Measurements from ENCODE around the gene MUC5AC. TPM values are rescaled to one million over a fixed set of nuclear protein-coding genes. Genes with fewer than 3 reads are reported as not detected.
"Not testable (repeated sequence)": the region's sequence is repeated elsewhere in the genome, so short reads cannot be mapped to it uniquely, and the experiment has no call there.

MUC5AC gene
- total and polyA plus RNA-seq, 2 donors (not counting 1 experiment from before 2014, with no cell fraction given), result not detected

- not testable (repeated sequence) for H3K9me3 ChIP-seq (ENCODE audit: control insufficient read depth, insufficient read depth, low read depth, low read length); DNase-seq (ENCODE audit: low read depth in 2 of 2); H3K9ac ChIP-seq (ENCODE audit: insufficient read depth, low read length)
Observed at GRCh38 chr11:1244557-1244956, 86.8 kb downstream of the MUC5AC start.

GRCh38 chr11:1245717-1246116 is 88.0 kb downstream of the MUC5AC start:
- H3K27me3 ChIP-seq (ENCODE audit: control insufficient read depth, insufficient read depth, low read length), result not testable (repeated sequence)

More at GRCh38 chr11:1244557-1244956, 86.8 kb downstream of the MUC5AC start:
- not testable (repeated sequence) for H3K4me3 ChIP-seq (replicated peaks in 1 of 4; ENCODE audit: control extremely low read depth in 1 of 4, insufficient read depth in 1 of 4, low read depth in 3 of 4, low read length in 4 of 4); H3K36me3 ChIP-seq (ENCODE audit: control insufficient read depth, insufficient read depth, low read length); H3K4me2 ChIP-seq (ENCODE audit: extremely low read depth, insufficient read depth, low read length); H3K79me2 ChIP-seq (ENCODE audit: control insufficient read depth, insufficient read depth, low read length); H3K27ac ChIP-seq (ENCODE audit: insufficient read depth, low read length); H3K4me1 ChIP-seq (ENCODE audit: control insufficient read depth, extremely low read depth, insufficient read depth, low read length); H3K27me3 ChIP-seq (ENCODE audit: control insufficient read depth, insufficient read depth, low read length); H4K20me1 ChIP-seq (ENCODE audit: control insufficient read depth, extremely low read depth, insufficient read depth, low read length); H2AFZ ChIP-seq (ENCODE audit: low read length)

GRCh38 chr11:1246301-1246700 is 88.5 kb downstream of the MUC5AC start:
- not testable (repeated sequence) for H3K79me2 ChIP-seq (ENCODE audit: control insufficient read depth, insufficient read depth, low read length); H3K9ac ChIP-seq (ENCODE audit: insufficient read depth, low read length); H3K4me3 ChIP-seq (replicated peaks in 1 of 4; ENCODE audit: control extremely low read depth in 1 of 4, insufficient read depth in 1 of 4, low read depth in 3 of 4, low read length in 4 of 4); DNase-seq (ENCODE audit: low read depth in 2 of 2); H3K36me3 ChIP-seq (ENCODE audit: control insufficient read depth, insufficient read depth, low read length); H4K20me1 ChIP-seq (ENCODE audit: control insufficient read depth, extremely low read depth, insufficient read depth, low read length); H2AFZ ChIP-seq (ENCODE audit: low read length); H3K27me3 ChIP-seq (ENCODE audit: control insufficient read depth, insufficient read depth, low read length); H3K4me2 ChIP-seq (ENCODE audit: extremely low read depth, insufficient read depth, low read length); H3K4me1 ChIP-seq (ENCODE audit: control insufficient read depth, extremely low read depth, insufficient read depth, low read length); H3K9me3 ChIP-seq (ENCODE audit: control insufficient read depth, insufficient read depth, low read depth, low read length); H3K27ac ChIP-seq (ENCODE audit: insufficient read depth, low read length)

More at GRCh38 chr11:1245717-1246116, 88.0 kb downstream of the MUC5AC start:
- not testable (repeated sequence) for H3K4me2 ChIP-seq (ENCODE audit: extremely low read depth, insufficient read depth, low read length); H3K27ac ChIP-seq (ENCODE audit: insufficient read depth, low read length); H3K79me2 ChIP-seq (ENCODE audit: control insufficient read depth, insufficient read depth, low read length); H2AFZ ChIP-seq (ENCODE audit: low read length); H3K9me3 ChIP-seq (ENCODE audit: control insufficient read depth, insufficient read depth, low read depth, low read length); H3K4me3 ChIP-seq (replicated peaks in 1 of 4; ENCODE audit: control extremely low read depth in 1 of 4, insufficient read depth in 1 of 4, low read depth in 3 of 4, low read length in 4 of 4); DNase-seq (ENCODE audit: low read depth in 2 of 2); H3K36me3 ChIP-seq (ENCODE audit: control insufficient read depth, insufficient read depth, low read length); H4K20me1 ChIP-seq (ENCODE audit: control insufficient read depth, extremely low read depth, insufficient read depth, low read length); H3K4me1 ChIP-seq (ENCODE audit: control insufficient read depth, extremely low read depth, insufficient read depth, low read length); H3K9ac ChIP-seq (ENCODE audit: insufficient read depth, low read length)

GRCh38 chr11:1247026-1247425 is 89.3 kb downstream of the MUC5AC start:
- not testable (repeated sequence) for H3K9me3 ChIP-seq (ENCODE audit: control insufficient read depth, insufficient read depth, low read depth, low read length); H2AFZ ChIP-seq (ENCODE audit: low read length); H3K4me1 ChIP-seq (ENCODE audit: control insufficient read depth, extremely low read depth, insufficient read depth, low read length); H3K27me3 ChIP-seq (ENCODE audit: control insufficient read depth, insufficient read depth, low read length); H3K9ac ChIP-seq (ENCODE audit: insufficient read depth, low read length); H3K4me3 ChIP-seq (replicated peaks in 1 of 4; ENCODE audit: control extremely low read depth in 1 of 4, insufficient read depth in 1 of 4, low read depth in 3 of 4, low read length in 4 of 4); H3K27ac ChIP-seq (ENCODE audit: insufficient read depth, low read length); H3K4me2 ChIP-seq (ENCODE audit: extremely low read depth, insufficient read depth, low read length); H3K36me3 ChIP-seq (ENCODE audit: control insufficient read depth, insufficient read depth, low read length); H3K79me2 ChIP-seq (ENCODE audit: control insufficient read depth, insufficient read depth, low read length); DNase-seq (ENCODE audit: low read depth in 2 of 2); H4K20me1 ChIP-seq (ENCODE audit: control insufficient read depth, extremely low read depth, insufficient read depth, low read length)

- not testable (repeated sequence) for H3K79me2 ChIP-seq (ENCODE audit: control insufficient read depth, insufficient read depth, low read length); H3K4me1 ChIP-seq (ENCODE audit: control insufficient read depth, extremely low read depth, insufficient read depth, low read length); H3K9me3 ChIP-seq (ENCODE audit: control insufficient read depth, insufficient read depth, low read depth, low read length); H3K4me2 ChIP-seq (ENCODE audit: extremely low read depth, insufficient read depth, low read length); H3K4me3 ChIP-seq (replicated peaks in 1 of 4; ENCODE audit: control extremely low read depth in 1 of 4, insufficient read depth in 1 of 4, low read depth in 3 of 4, low read length in 4 of 4); H3K27ac ChIP-seq (ENCODE audit: insufficient read depth, low read length); DNase-seq (ENCODE audit: low read depth in 2 of 2); H3K27me3 ChIP-seq (ENCODE audit: control insufficient read depth, insufficient read depth, low read length); H3K9ac ChIP-seq (ENCODE audit: insufficient read depth, low read length); H2AFZ ChIP-seq (ENCODE audit: low read length); H3K36me3 ChIP-seq (ENCODE audit: control insufficient read depth, insufficient read depth, low read length); H4K20me1 ChIP-seq (ENCODE audit: control insufficient read depth, extremely low read depth, insufficient read depth, low read length)
Observed at GRCh38 chr11:1248951-1249350, 91.2 kb downstream of the MUC5AC start.

- not testable (repeated sequence) for H3K4me2 ChIP-seq (ENCODE audit: extremely low read depth, insufficient read depth, low read length); H3K27me3 ChIP-seq (ENCODE audit: control insufficient read depth, insufficient read depth, low read length); H3K79me2 ChIP-seq (ENCODE audit: control insufficient read depth, insufficient read depth, low read length); H3K36me3 ChIP-seq (ENCODE audit: control insufficient read depth, insufficient read depth, low read length); H4K20me1 ChIP-seq (ENCODE audit: control insufficient read depth, extremely low read depth, insufficient read depth, low read length); H2AFZ ChIP-seq (ENCODE audit: low read length); H3K9ac ChIP-seq (ENCODE audit: insufficient read depth, low read length); H3K9me3 ChIP-seq (ENCODE audit: control insufficient read depth, insufficient read depth, low read depth, low read length); H3K4me3 ChIP-seq (replicated peaks in 1 of 4; ENCODE audit: control extremely low read depth in 1 of 4, insufficient read depth in 1 of 4, low read depth in 3 of 4, low read length in 4 of 4); DNase-seq (ENCODE audit: low read depth in 2 of 2); H3K27ac ChIP-seq (ENCODE audit: insufficient read depth, low read length); H3K4me1 ChIP-seq (ENCODE audit: control insufficient read depth, extremely low read depth, insufficient read depth, low read length)
Observed at GRCh38 chr11:1250411-1250810, 92.7 kb downstream of the MUC5AC start.
